GM21619 (cell line): ENCODE results near the gene ANK3.

Experiments used
- ATAC-seq: cut with Tn5 transposase; IDR thresholded peaks from one replicate; pipeline ENCODE4 v1.9.1; 2021; ENCODE audit not compliant: unreplicated experiment

ANK3 gene

DNA sequence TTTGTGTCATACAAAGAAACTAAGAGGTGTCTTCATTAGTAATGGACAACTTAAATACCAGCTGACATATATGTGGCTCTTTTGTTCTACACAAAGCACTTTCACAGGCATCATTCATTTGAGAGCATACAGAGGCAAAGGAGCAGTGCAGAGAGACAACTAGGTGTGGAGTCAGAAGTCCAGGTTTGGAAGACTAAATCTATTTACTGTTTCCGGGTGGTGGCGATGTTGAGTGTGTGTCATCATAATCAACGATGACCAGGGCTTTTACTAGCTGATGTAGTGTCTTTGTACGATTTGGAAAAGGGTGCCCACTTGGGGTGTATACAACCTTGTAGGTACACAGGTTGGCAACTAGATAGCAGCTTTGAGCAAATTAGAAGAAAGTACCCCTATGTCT is 287.9 kb downstream of the ANK3 start:
- ATAC-seq: no peak

DNA sequence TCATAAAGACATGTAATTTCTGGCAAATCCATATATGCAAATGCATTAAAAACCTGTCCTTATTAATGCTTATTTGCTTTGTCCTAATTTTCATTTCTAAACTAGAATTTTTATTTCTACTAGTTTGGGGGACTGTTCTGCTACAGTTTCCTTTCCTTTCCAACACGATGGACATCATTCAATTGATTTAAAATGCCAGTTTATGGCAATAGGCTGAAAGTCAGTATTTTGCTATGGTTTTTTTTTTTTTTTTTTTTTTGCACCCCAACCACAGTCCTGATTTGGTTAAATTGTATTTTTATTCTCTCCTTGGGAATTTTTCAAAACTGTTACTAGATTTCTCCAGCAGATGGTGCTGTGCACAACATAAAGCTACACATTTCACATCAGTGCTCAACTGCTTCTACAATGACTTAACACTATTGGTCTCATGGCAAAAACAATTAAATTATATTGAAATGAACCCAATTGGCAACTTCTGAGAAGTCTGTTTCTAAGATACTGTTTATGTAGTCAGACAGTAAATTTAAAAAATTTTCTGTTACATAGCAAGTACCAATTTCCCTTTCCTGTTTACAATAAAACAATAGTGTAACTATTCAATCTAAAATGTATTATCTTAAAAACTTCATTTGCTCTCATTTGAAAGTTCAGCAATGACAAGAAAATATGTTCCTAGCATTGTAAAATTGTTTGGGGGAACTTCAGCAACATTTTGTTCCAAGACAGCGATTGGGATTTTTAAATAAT is 289.5 kb downstream of the ANK3 start:
- no peak for ATAC-seq

DNA sequence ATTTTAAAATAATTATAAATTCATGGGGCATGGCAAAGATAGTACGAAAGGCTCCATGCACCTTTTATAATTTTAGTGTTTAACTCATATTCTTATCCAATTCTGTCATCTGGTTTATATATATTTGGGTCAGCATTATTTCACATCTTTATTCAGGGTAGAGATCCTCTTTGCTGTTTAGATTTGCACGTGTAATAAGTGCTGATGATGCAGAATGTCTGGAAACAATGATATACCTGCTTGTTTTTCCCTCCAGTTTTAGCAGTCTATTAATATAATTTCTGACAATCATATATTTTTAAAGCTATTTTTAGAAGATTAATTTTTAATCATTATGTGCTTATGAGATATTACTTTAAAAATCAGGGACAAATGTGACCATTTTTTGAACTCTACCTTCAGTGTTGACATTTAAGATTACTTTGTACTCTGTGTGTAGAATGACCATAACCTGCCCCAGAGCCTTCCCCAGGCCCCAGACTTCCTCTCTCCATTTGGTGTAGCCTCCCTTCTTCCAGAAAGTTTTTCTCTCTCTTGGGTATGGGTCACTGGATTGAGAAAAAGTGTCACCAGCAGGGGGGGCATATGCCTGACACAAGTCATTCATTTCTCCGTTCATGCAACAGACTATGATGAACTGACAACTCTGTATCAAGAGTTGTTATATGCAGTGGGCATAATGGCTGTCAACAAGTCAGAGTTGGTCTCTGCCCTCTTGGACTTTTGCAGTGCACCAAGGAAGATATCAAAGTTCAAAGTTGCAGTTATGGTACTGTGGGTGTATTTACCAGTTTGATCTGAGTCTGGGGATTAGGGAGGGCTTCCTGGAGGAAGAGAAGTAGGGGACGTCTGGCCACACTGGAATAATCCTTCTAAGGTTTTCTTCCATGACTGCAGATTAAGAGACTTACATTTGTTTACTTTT is 290.7 kb downstream of the ANK3 start:
- ATAC-seq: no peak

DNA sequence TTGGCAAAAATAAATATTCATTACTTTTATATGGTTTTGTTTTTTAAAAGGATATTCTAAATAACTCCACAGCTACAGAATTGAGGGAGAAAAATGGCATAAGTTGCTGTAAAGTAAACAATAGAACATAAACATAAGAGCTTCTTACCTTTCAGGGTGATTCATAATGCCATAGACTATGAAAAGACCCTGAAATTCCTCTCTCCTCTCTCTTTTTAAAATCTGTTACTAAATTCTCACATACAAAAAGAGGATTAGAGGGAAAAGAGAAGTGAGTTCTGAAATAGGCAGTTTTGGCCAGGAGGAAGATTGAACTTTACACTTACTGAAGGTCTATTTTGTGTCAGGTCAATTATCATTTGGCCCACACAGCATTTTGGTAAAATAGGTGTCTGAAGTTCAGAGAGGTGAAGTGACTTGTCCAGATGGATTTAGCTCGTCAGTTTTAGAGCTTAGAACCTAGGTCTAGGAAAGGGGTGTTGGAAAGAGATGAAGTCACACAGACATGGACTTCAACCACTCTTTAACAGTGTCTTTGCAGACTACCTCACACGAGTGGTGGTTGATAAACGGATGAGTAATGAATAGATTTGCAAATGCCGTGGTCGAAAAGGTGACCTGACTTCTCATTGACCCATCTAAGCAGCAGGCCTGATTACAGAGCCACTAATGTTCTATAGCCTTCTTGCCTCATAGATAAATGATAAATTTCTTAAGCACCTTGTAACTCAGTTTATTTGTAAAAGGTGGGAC is 292.7 kb downstream of the ANK3 start:
- ATAC-seq: peak; percentile 77

DNA sequence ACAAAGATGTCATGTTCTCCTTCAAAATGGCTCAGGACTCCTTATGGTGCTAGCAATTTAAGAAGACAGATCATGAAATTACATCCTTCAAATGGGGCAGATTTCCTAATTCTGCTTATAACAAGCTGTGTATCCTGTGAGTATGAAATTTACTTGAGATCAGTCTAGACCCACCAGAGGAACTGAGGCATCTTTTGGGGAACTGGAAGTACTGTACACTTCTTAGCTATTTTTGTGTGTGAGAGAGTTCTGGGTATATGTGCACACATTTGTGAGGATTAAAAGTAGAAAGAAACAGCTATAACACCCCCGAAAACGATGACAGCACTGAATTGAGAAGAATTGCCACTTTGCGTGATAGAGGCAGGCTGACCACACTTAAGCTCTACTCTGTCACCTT is 296.4 kb downstream of the ANK3 start:
- no peak for ATAC-seq

GRCh38 chr10:60086862-60087261 is 302.8 kb downstream of the ANK3 start:
- peak; percentile 84 for ATAC-seq

- ATAC-seq: peak; percentile 17
Measured at GRCh38 chr10:60086421-60086820, 303.3 kb downstream of the ANK3 start.

- no peak for ATAC-seq
Measured at GRCh38 chr10:60082744-60083344, 306.8 kb downstream of the ANK3 start.

- ATAC-seq: no peak
Measured at GRCh38 chr10:60082341-60082740, 307.3 kb downstream of the ANK3 start.

DNA sequence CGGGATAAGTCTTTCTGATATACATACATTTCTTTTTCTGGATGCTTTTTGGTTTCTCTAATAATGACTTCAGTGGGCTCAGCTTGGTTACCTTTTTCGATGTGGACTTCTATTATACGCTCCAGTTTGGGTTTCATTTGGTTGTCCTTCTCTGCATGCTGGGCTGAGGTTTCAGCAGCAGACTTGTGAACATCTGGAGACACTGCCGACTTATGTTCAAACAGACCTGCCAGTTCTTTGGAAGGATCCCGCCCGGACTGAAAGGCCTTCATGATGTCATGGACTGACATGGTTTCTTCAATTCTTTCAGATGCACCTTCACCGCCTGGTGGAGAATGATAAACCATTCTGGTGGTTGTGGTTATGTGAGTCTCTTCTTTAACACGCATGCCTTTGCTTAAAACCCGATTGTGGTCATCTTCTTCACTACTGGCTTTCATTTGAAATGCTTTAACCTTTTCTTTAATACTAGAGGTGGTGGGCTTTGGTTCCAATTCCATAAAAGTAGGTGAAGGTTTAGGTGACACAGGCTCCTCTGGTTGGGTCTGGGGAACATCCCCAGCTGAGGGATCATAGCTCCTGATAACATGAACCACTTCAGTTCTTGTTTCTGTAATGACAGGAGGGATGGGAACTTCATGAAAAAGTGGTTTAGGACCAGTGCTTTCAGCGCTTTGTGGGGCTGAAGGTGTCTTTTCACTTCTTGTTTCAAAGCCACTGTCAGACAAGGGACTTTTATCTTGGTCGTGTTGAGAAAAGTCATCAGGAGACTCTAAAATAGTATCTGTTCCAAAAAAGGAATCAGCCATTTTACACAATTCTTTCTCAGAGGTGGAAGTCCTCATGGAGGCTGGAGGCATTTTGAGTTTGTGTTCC is 315.7 kb downstream of the ANK3 start:
- ATAC-seq: peak; percentile 90

GRCh38 chr10:60073397-60073780 is 316.3 kb downstream of the ANK3 start:
- no peak for ATAC-seq

DNA sequence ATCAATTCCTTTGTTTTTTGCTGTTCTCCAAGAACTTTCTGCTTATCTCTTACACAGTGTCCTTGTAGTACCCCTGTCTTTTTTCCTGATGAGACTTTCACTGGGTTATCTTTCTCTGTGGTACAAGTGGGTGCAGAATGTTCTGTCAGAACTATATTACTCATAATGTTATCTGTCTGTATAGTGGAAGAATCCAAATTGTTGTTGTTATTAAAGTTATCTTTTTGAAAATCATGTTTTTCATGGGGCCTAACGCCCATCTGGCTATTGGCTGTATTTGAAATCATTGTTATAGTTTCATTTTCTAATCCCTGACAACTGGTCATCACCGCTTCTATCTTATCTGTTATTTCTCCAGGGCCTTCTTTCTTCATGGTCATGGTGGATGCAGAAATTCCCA is 320.4 kb downstream of the ANK3 start:
- no peak for ATAC-seq

GRCh38 chr10:60050366-60050765 is 339.3 kb downstream of the ANK3 start:
- no peak for ATAC-seq

DNA sequence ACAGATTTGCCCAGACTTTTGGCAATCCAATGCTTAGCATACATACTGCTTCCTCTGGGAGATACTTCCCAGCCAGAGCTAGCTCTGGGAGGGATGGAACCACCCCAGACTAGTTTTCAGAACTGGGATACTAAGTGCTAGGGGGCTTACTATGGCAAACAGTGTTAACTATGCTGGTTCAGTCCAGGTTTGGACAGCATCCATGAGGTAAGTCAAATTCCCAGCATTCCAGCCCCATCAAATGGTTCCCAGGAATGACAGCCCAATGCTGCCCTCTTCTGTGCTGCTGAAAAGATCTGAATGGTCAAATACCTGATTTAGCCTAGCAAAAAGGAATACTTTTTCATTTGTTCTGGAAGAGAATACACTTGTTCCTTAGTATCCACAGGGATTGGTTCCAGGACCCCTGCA is 341.6 kb downstream of the ANK3 start:
- no peak for ATAC-seq

DNA sequence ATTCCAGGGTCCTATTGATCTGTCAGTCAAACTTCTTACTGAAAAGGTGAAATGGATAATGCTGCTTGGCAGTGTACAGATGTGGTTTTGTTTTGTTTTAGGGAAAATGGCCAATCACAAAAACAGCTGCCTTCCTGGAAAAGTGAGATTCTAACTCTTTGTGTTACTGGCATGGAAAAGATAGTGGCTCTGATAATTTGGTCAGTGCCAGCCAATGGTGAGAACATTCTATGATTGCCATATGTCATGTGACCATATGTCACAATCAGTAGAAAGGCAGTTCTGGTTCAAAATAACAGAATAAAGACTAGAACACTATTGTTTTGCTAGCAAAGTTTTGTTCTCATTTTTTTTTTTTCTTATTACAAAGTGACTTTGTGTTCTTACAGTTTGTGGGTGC is 344.1 kb downstream of the ANK3 start:
- ATAC-seq: no peak

GRCh38 chr10:60044971-60045370 is 344.7 kb downstream of the ANK3 start:
- no peak for ATAC-seq

DNA sequence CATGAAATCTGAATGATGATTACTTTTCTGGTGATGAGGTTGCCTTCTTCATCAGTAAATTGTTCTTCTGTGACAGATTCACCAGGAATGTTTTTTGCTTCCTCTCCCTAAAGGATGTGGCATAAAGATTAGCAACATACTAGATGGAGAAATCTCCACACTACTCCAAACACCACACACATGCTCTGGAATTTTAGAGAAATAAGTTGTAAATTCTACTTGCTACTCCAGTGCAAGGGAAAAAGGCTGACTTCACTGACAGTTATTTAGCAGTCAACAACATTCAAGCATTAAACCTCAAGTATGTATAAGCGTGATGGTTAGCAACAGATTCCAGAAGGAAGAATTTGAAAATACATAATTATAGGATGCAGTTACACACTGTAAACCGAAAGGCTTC is 345.4 kb downstream of the ANK3 start:
- ATAC-seq: no peak

- ATAC-seq: no peak
Measured at GRCh38 chr10:60043561-60044241, 346.0 kb downstream of the ANK3 start.

- ATAC-seq: no peak
Measured at GRCh38 chr10:60042914-60043313, 346.8 kb downstream of the ANK3 start.

- ATAC-seq: no peak
Measured at GRCh38 chr10:60042262-60042661, 347.4 kb downstream of the ANK3 start.
